BE2C (cell line): ENCODE results near the gene HELZ2.

Experiments
- DNase-seq: peaks from one replicate; pipeline ENCODE4 v3.0.0-alpha.2; 2020
- H3K27me3 ChIP-seq: fragments of 250-450 bp; sonication (Bioruptor Pico); 2 replicates; pipeline ENCODE4 v1.5.1; 2020; ENCODE audit warnings: mild to moderate bottlenecking
- H3K36me3 ChIP-seq: fragments of 250-450 bp; sonication (Bioruptor Pico); 2 replicates; pipeline ENCODE4 v1.5.1; 2020; ENCODE audit warnings: mild to moderate bottlenecking
- H3K4me1 ChIP-seq: fragments of 250-450 bp; sonication (Bioruptor Pico); 2 replicates; pipeline ENCODE4 v1.5.1; 2020
- H3K4me3 ChIP-seq: 2 replicates; pipeline ENCODE4 v1.5.1; 2011; ENCODE audit warnings: low read depth, low read length
- H3K9me3 ChIP-seq: fragments of 250-450 bp; sonication (Bioruptor Pico); 2 replicates; pipeline ENCODE4 v1.5.1; 2020
- CTCF ChIP-seq: IDR thresholded peaks from 2 replicates; pipeline ENCODE4 v1.5.1; 2012; ENCODE audit warnings: mild to moderate bottlenecking, low read depth, low read length

The HELZ2 gene

GRCh38 chr20:63533871-63534393 is 40.1 kb downstream of the HELZ2 start:
- H3K36me3 ChIP-seq, result no peaks in the 10 kb centered on the region
- DNase-seq, result no peak
- peaks cover 4% of the 10 kb centered on the region for H3K4me1 ChIP-seq
- no peak overlapping the region for H3K4me3 ChIP-seq
- no peak for TF ChIP-seq CTCF
- H3K9me3 ChIP-seq, result no peaks in the 10 kb centered on the region
- H3K27me3 ChIP-seq, result no peaks in the 10 kb centered on the region

GRCh38 chr20:63533388-63533787 is 40.7 kb downstream of the HELZ2 start:
- no peaks in the 10 kb centered on the region for H3K9me3 ChIP-seq
- no peak for TF ChIP-seq CTCF
- H3K27me3 ChIP-seq, result no peaks in the 10 kb centered on the region
- peaks cover 4% of the 10 kb centered on the region for H3K4me1 ChIP-seq
- no peak overlapping the region for H3K4me3 ChIP-seq
- H3K36me3 ChIP-seq, result no peaks in the 10 kb centered on the region
- peak; percentile 5 for DNase-seq

GRCh38 chr20:63532449-63532971 is 41.5 kb downstream of the HELZ2 start:
- Histone ChIP-seq H3K36me3 (no peaks in the 10 kb centered on the region), H3K4me1 (peaks cover 4% of the 10 kb centered on the region), H3K27me3 (no peaks in the 10 kb centered on the region), H3K9me3 (no peaks in the 10 kb centered on the region), H3K4me3 (no peak overlapping the region)
- DNase-seq, result peak; percentile 8
- no peak for TF ChIP-seq CTCF

GRCh38 chr20:63531686-63532448 is 42.2 kb downstream of the HELZ2 start:
- DNase-seq, result peak; percentile 14
- peaks cover 4% of the 10 kb centered on the region for H3K4me1 ChIP-seq
- no peaks in the 10 kb centered on the region for H3K27me3 ChIP-seq
- no peak overlapping the region for H3K4me3 ChIP-seq
- TF ChIP-seq CTCF, result no peak
- H3K9me3 ChIP-seq, result no peaks in the 10 kb centered on the region
- no peaks in the 10 kb centered on the region for H3K36me3 ChIP-seq

GRCh38 chr20:63530788-63531160 is 43.3 kb downstream of the HELZ2 start:
- no peak for TF ChIP-seq CTCF
- peak; percentile 5 for DNase-seq
- Histone ChIP-seq H3K4me3 (no peak overlapping the region), H3K27me3 (no peaks in the 10 kb centered on the region), H3K9me3 (no peaks in the 10 kb centered on the region), H3K4me1 (no peaks in the 10 kb centered on the region), H3K36me3 (no peaks in the 10 kb centered on the region)
